ENCODE results near the gene IFITM2.

Gene IFITM2

GRCh38 chr11:293271-293851, 14.3 kb upstream of the IFITM2 start:
- no peak for DNase-seq

- DNase-seq, result no peak
These were observed 13.6 kb upstream of the IFITM2 start for GRCh38 chr11:293852-294661.

- DNase-seq, result no peak
These were observed 12.8 kb upstream of the IFITM2 start for GRCh38 chr11:294780-295179.

GRCh38 chr11:295351-296170, 12.1 kb upstream of the IFITM2 start:
- no peak for DNase-seq

GRCh38 chr11:296171-297050, 11.2 kb upstream of the IFITM2 start:
- no peak for DNase-seq

- no peak for DNase-seq
These were observed 10.5 kb upstream of the IFITM2 start for GRCh38 chr11:297051-297585.

GRCh38 chr11:297586-298405, 9.8 kb upstream of the IFITM2 start:
- peak; percentile 67 to 68 for DNase-seq

GRCh38 chr11:298406-299065, 9.1 kb upstream of the IFITM2 start:
- DNase-seq, result no peak

GRCh38 chr11:299081-299891, 8.3 kb upstream of the IFITM2 start, which contains the start of gene IFITM5:
IFITM5 (minus strand) TSS chr11:299526; CDS start chr11:299490, 36 bp downstream.
- no peak for DNase-seq

- no peak for DNase-seq
These were observed 7.5 kb upstream of the IFITM2 start for GRCh38 chr11:299951-300735.

- peak in 1 of 2 donors; percentile 45 for DNase-seq
These were observed 4.3 kb upstream of the IFITM2 start for GRCh38 chr11:303363-303762.

GRCh38 chr11:304061-304506, 3.5 kb upstream of the IFITM2 start:
- no peak for DNase-seq

GRCh38 chr11:304915-305843, 2.4 kb upstream of the IFITM2 start:
- peak; percentile 75 to 80 for DNase-seq

- DNase-seq, result no peak
These were observed 1.8 kb upstream of the IFITM2 start for GRCh38 chr11:305844-306211.

GRCh38 chr11:306645-307371, 808 bp upstream of the IFITM2 start:
- no peak for DNase-seq

GRCh38 chr11:308740-309665, 1.4 kb downstream of the IFITM2 start:
- peak in 1 of 2 donors; percentile 48 for DNase-seq

Data from CD4-positive, alpha-beta T cell treated with Interleukin-4 for 1 hour (primary cell).